OCI-LY7 (cell line): ENCODE data around the gene POU2AF2.

Experiments used
- CTCF ChIP-seq: fragments of 200-600 bp; sonication (generic); conservative IDR thresholded peaks from 2 replicates; pipeline ENCODE4 v1.5.1; 2014; ENCODE audit warnings: mild to moderate bottlenecking, antibody characterized with exemption, low read length, moderate library complexity, mixed read lengths
- EZH2phosphoT487 ChIP-seq: fragments of 200-600 bp; sonication (generic); IDR thresholded peaks from 2 replicates; pipeline ENCODE4 v1.6.1; 2018; ENCODE audit warnings: low read depth, borderline replicate concordance, mild to moderate bottlenecking, mixed run types, antibody characterized with exemption, low read length, moderate library complexity, mixed read lengths

GRCh38 chr11:111264646-111265045 lies 19.1 kb downstream of the POU2AF2 start:
- TF ChIP-seq CTCF, result no peak
- no peak for TF ChIP-seq EZH2phosphoT487
